ENCODE measurements around the gene FMN2. TPM values are rescaled to one million over a fixed set of nuclear protein-coding genes. Genes with fewer than 3 reads are reported as not detected.

FMN2 gene
- total and polyA plus RNA-seq, 7 experiments from 2014 or later = not detected

DNA sequence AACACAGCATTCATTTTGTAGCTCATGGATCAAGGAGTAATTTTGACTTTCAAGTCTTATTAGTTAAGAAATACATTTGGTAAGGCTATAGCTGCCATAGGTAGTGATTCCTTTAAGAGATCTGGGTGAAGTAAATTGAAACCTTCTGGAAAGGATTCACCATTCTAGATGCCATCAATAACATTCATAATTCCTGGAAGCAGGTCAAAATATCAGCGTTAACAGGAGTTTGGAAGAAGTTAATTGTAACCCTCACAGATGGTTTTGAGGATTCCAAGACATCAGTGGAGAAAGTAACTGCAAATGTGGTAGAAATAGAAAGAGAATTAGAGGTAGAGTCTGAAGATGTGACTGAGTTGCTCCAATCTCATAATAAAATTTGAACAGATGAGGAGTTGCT, 303.7 kb downstream of the FMN2 start:
- H3K4me1 ChIP-seq (ENCODE audit: control insufficient read depth in 2 of 2, insufficient read depth in 2 of 2, low read length in 2 of 2) = no peaks in the 10 kb centered on the region
- ChIA-PET POLR2A (no interaction called here), CTCF (no interaction called here)
- Mint-ChIP-seq H3K27ac (no peak overlapping the region), H3K36me3 (no peaks in the 10 kb centered on the region), H3K27me3 (peaks cover 0 to 4% (median 0%) of the 10 kb centered on the region in 5 donors), H3K4me3 (no peak overlapping the region), H3K9me3 (peaks cover 0 to 11% (median 0%) of the 10 kb centered on the region in 11 donors), H3K4me1 (peaks cover 0 to 1% (median 0%) of the 10 kb centered on the region in 7 donors)
- no peak overlapping the region for H3K27ac ChIP-seq (ENCODE audit: low read depth, low read length)
- no peaks in the 10 kb centered on the region for H3K27me3 ChIP-seq (ENCODE audit: control insufficient read depth in 2 of 2, insufficient read depth in 2 of 2, low read length in 2 of 2)
- H3K4me3 ChIP-seq (ENCODE audit: low read length) = no peak overlapping the region
- no peaks in the 10 kb centered on the region for H3K36me3 ChIP-seq (ENCODE audit: control insufficient read depth in 2 of 3, insufficient read depth in 3 of 3, low read length in 3 of 3)
- DNase-seq = no peak
- no peaks in the 10 kb centered on the region for H3K9me3 ChIP-seq (ENCODE audit: control insufficient read depth in 2 of 3, low read length in 3 of 3)
- intact Hi-C loops (cut with micrococcal nuclease) = no loop called here
- ATAC-seq = no peak

DNA sequence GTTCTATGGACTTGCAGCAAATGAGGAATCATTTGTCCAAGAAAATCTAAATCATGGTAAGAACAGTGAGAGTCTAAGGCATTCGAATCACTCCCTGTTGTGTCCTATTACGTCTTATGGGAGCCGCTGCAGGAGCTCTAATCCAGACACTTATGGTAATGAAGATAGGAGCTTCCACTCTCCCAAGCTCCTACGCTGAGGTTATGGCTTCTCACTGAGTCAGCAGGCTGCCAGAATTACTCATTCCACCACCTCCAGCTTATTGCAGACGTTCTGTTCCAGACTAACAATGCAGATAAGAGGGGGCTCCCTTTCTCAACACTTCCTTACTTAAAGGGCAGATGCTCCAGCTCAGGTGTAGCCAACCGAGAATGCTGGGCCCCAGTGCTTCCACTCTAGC, 307.7 kb downstream of the FMN2 start:
- Mint-ChIP-seq H3K27ac (no peak overlapping the region), H3K9me3 (peaks cover 0 to 6% (median 0%) of the 10 kb centered on the region in 11 donors), H3K4me3 (no peak overlapping the region), H3K36me3 (no peaks in the 10 kb centered on the region), H3K4me1 (peaks cover 0 to 1% (median 0%) of the 10 kb centered on the region in 7 donors), H3K27me3 (peaks cover 0 to 8% (median 0%) of the 10 kb centered on the region in 5 donors)
- no peak overlapping the region for H3K4me3 ChIP-seq (ENCODE audit: low read length)
- DNase-seq (no peak), ATAC-seq (no peak)
- H3K36me3 ChIP-seq (ENCODE audit: control insufficient read depth in 2 of 3, insufficient read depth in 3 of 3, low read length in 3 of 3) = no peaks in the 10 kb centered on the region
- no peaks in the 10 kb centered on the region for H3K4me1 ChIP-seq (ENCODE audit: control insufficient read depth in 2 of 2, insufficient read depth in 2 of 2, low read length in 2 of 2)
- H3K27me3 ChIP-seq (ENCODE audit: control insufficient read depth in 2 of 2, insufficient read depth in 2 of 2, low read length in 2 of 2) = no peaks in the 10 kb centered on the region
- intact Hi-C loops (cut with micrococcal nuclease) = no loop called here
- ChIA-PET POLR2A (no interaction called here), CTCF (interaction anchor here (1.2 kb wide), 1 partner anchor 40 kb away, joined by 3 read pairs; no protein-coding TSS in a partner anchor)
- no peaks in the 10 kb centered on the region for H3K9me3 ChIP-seq (ENCODE audit: control insufficient read depth in 2 of 3, low read length in 3 of 3)
- H3K27ac ChIP-seq (ENCODE audit: low read depth, low read length) = no peak overlapping the region

DNA sequence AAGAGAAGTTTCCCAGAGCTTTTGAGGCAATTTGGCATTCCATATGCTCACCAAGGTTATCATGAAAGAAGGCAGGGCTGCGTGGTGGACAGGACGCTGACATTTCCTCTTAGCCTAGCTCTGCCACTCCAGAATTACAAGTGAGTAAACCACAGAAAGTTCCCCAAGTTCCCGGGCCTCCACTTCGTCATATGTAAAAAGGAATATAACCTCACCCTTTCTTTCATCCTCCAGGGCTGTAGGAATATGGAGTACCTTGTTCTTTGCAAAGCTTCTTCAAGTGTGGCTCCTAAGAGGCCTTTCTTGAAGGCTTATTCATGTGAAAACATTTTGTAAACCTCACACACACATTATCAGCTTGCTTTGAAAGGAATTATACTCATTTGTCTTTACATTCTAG, 310.0 kb downstream of the FMN2 start:
- no peak overlapping the region for H3K4me3 Mint-ChIP-seq
- ATAC-seq = no peak

DNA sequence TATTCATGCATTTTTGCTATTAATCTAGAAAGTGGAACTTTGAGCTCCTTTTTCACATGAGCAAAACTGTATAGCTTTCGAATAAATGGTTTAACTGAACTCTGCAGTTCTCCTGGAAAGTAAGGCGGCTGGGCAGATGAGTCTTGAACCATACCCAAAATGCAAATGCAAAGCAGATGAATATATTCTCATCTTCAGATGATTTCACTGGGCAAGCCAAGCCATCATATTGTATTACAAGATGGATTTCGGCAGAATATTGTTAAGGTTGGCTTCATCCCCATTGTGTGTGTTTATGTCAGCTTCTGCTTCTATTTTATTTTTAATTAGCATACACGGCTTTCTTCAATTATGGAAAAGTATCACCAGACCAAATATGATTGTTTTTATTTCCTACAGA, 310.6 kb downstream of the FMN2 start:
- no peaks in the 10 kb centered on the region for H3K4me1 ChIP-seq (ENCODE audit: control insufficient read depth in 2 of 2, insufficient read depth in 2 of 2, low read length in 2 of 2)
- Mint-ChIP-seq H3K36me3 (no peaks in the 10 kb centered on the region), H3K9me3 (peaks cover 0 to 6% (median 2%) of the 10 kb centered on the region in 11 donors), H3K4me1 (no peaks in the 10 kb centered on the region), H3K27ac (no peak overlapping the region), H3K4me3 (no peak overlapping the region), H3K27me3 (peaks cover 0 to 5% (median 0%) of the 10 kb centered on the region in 5 donors)
- no peak overlapping the region for H3K27ac ChIP-seq (ENCODE audit: low read depth, low read length)
- intact Hi-C loops (cut with micrococcal nuclease) = no loop called here
- DNase-seq (no peak), ATAC-seq (no peak)
- H3K27me3 ChIP-seq (ENCODE audit: control insufficient read depth in 2 of 2, insufficient read depth in 2 of 2, low read length in 2 of 2) = no peaks in the 10 kb centered on the region
- CTCF ChIA-PET = no interaction called here
- H3K4me3 ChIP-seq (ENCODE audit: low read length) = no peak overlapping the region
- no peaks in the 10 kb centered on the region for H3K9me3 ChIP-seq (ENCODE audit: control insufficient read depth in 2 of 3, low read length in 3 of 3)
- H3K36me3 ChIP-seq (ENCODE audit: control insufficient read depth in 2 of 3, insufficient read depth in 3 of 3, low read length in 3 of 3) = no peaks in the 10 kb centered on the region
- POLR2A ChIA-PET = no interaction called here

More for the DNA sequence above, 310.0 kb downstream of the FMN2 start:
- no peaks in the 10 kb centered on the region for H3K36me3 ChIP-seq (ENCODE audit: control insufficient read depth in 2 of 3, insufficient read depth in 3 of 3, low read length in 3 of 3)
- H3K9me3 Mint-ChIP-seq = peaks cover 0 to 6% (median 3%) of the 10 kb centered on the region in 11 donors
- peaks cover 0 to 8% (median 0%) of the 10 kb centered on the region in 5 donors for H3K27me3 Mint-ChIP-seq
- CTCF ChIA-PET = no interaction called here
- H3K4me3 ChIP-seq (ENCODE audit: low read length) = no peak overlapping the region
- no peaks in the 10 kb centered on the region for H3K27me3 ChIP-seq (ENCODE audit: control insufficient read depth in 2 of 2, insufficient read depth in 2 of 2, low read length in 2 of 2)
- H3K4me1 ChIP-seq (ENCODE audit: control insufficient read depth in 2 of 2, insufficient read depth in 2 of 2, low read length in 2 of 2) = no peaks in the 10 kb centered on the region
- H3K27ac ChIP-seq (ENCODE audit: low read depth, low read length) = no peak overlapping the region
- DNase-seq = no peak
- intact Hi-C loops (cut with micrococcal nuclease) = no loop called here
- H3K9me3 ChIP-seq (ENCODE audit: control insufficient read depth in 2 of 3, low read length in 3 of 3) = no peaks in the 10 kb centered on the region
- H3K4me1 Mint-ChIP-seq = no peaks in the 10 kb centered on the region
- POLR2A ChIA-PET = no interaction called here
- H3K36me3 Mint-ChIP-seq = no peaks in the 10 kb centered on the region
- H3K27ac Mint-ChIP-seq = no peak overlapping the region

DNA sequence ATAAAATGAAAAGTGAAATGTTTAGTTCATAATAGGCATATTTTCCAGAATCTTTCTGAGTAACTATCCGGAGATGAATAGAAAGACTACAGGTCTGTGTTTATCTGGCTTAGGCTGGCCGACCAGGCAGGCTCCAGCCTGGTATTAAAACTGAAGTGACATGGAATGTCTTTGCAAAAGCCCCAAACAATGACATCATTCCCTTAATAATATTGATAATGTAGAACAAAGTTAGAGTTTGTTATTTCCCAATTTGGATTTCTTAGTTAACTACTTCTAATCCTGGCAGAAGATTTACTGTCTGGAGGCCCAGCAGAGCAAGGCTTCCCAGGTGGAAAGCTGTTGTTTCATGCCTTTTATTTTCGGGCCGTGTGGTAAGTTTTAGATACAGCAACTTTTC, 312.6 kb downstream of the FMN2 start:
- CTCF ChIA-PET = no interaction called here
- ATAC-seq = no peak
- Mint-ChIP-seq H3K36me3 (no peaks in the 10 kb centered on the region), H3K27ac (no peak overlapping the region), H3K27me3 (peaks cover 0 to 5% (median 0%) of the 10 kb centered on the region in 5 donors), H3K4me3 (no peak overlapping the region), H3K4me1 (no peaks in the 10 kb centered on the region), H3K9me3 (peaks cover 0 to 6% (median 3%) of the 10 kb centered on the region in 11 donors)
- DNase-seq = no peak
- no peaks in the 10 kb centered on the region for H3K36me3 ChIP-seq (ENCODE audit: control insufficient read depth in 2 of 3, insufficient read depth in 3 of 3, low read length in 3 of 3)
- intact Hi-C loops (cut with micrococcal nuclease) = no loop called here
- no peaks in the 10 kb centered on the region for H3K4me1 ChIP-seq (ENCODE audit: control insufficient read depth in 2 of 2, insufficient read depth in 2 of 2, low read length in 2 of 2)
- no peak overlapping the region for H3K4me3 ChIP-seq (ENCODE audit: low read length)
- POLR2A ChIA-PET = no interaction called here
- no peaks in the 10 kb centered on the region for H3K27me3 ChIP-seq (ENCODE audit: control insufficient read depth in 2 of 2, insufficient read depth in 2 of 2, low read length in 2 of 2)
- H3K27ac ChIP-seq (ENCODE audit: low read depth, low read length) = no peak overlapping the region
- no peaks in the 10 kb centered on the region for H3K9me3 ChIP-seq (ENCODE audit: control insufficient read depth in 2 of 3, low read length in 3 of 3)

DNA sequence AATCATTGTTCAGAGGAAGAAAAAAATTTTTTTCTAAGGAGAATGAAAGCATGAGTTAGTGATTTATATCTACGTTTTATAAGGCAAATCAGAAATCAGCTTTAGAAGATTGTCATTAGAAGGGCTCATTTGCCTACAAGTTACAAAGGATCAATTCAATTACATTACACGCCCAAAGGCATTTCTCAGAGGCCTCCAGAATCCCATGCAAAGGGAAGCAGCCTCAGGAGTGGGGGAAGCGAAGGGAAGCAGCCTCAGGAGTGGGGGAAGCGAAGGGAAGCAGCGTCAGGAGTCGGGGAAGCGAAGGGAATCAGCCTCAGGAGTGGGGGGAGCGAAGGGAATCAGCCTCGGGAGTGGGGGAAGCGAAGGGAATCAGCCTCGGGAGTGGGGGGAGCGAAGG, 314.1 kb downstream of the FMN2 start:
- ChIA-PET CTCF (no interaction called here), POLR2A (no interaction called here)
- Histone ChIP-seq H3K36me3 (ENCODE audit: control insufficient read depth in 2 of 3, insufficient read depth in 3 of 3, low read length in 3 of 3) (no peaks in the 10 kb centered on the region), H3K27ac (ENCODE audit: low read depth, low read length) (no peak overlapping the region), H3K4me1 (ENCODE audit: control insufficient read depth in 2 of 2, insufficient read depth in 2 of 2, low read length in 2 of 2) (no peaks in the 10 kb centered on the region), H3K27me3 (ENCODE audit: control insufficient read depth in 2 of 2, insufficient read depth in 2 of 2, low read length in 2 of 2) (no peaks in the 10 kb centered on the region), H3K9me3 (ENCODE audit: control insufficient read depth in 2 of 3, low read length in 3 of 3) (no peaks in the 10 kb centered on the region), H3K4me3 (ENCODE audit: low read length) (no peak overlapping the region)
- Mint-ChIP-seq H3K4me1 (no peaks in the 10 kb centered on the region), H3K36me3 (no peaks in the 10 kb centered on the region), H3K4me3 (no peak overlapping the region), H3K27ac (no peak overlapping the region), H3K9me3 (peaks cover 0 to 6% (median 3%) of the 10 kb centered on the region in 11 donors), H3K27me3 (peaks cover 0 to 5% (median 0%) of the 10 kb centered on the region in 5 donors)
- intact Hi-C loops (cut with micrococcal nuclease) = no loop called here
- ATAC-seq = no peak
- no peak for DNase-seq

DNA sequence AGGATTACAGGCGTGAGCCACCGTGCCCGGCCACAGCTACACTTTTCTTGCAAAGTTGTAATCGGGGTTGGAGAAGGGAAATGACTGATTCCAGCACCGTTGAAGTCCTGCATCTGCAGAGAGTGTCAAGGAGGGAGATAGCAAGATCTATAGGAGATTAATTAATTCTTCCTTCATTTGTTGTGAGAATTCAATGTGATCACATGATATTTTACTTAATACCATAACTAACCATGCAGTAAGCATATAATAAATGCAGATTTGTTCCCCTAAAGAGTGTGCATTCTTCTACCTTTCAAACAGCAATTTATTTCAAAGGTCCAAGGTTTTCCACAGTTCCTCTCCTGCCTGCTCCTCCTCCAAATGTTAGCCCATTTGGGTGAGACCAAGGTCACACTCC, 315.7 kb downstream of the FMN2 start:
- Mint-ChIP-seq H3K4me1 (no peaks in the 10 kb centered on the region), H3K4me3 (no peak overlapping the region), H3K36me3 (no peaks in the 10 kb centered on the region), H3K27me3 (peaks cover 0 to 7% (median 0%) of the 10 kb centered on the region in 5 donors), H3K27ac (no peak overlapping the region), H3K9me3 (peaks cover 0 to 7% (median 4%) of the 10 kb centered on the region in 11 donors)
- H3K36me3 ChIP-seq (ENCODE audit: control insufficient read depth in 2 of 3, insufficient read depth in 3 of 3, low read length in 3 of 3) = no peaks in the 10 kb centered on the region
- H3K27ac ChIP-seq (ENCODE audit: low read depth, low read length) = no peak overlapping the region
- CTCF ChIA-PET = no interaction called here
- no peaks in the 10 kb centered on the region for H3K27me3 ChIP-seq (ENCODE audit: control insufficient read depth in 2 of 2, insufficient read depth in 2 of 2, low read length in 2 of 2)
- intact Hi-C loops (cut with micrococcal nuclease) = no loop called here
- no peak overlapping the region for H3K4me3 ChIP-seq (ENCODE audit: low read length)
- no peak for DNase-seq
- POLR2A ChIA-PET = no interaction called here
- H3K4me1 ChIP-seq (ENCODE audit: control insufficient read depth in 2 of 2, insufficient read depth in 2 of 2, low read length in 2 of 2) = no peaks in the 10 kb centered on the region
- ATAC-seq = no peak
- no peaks in the 10 kb centered on the region for H3K9me3 ChIP-seq (ENCODE audit: control insufficient read depth in 2 of 3, low read length in 3 of 3)

All from naive thymus-derived CD4-positive, alpha-beta T cell (primary cell).